H1 (cell line): ENCODE measurements around the gene NSFL1C. TPM values are rescaled to one million over a fixed set of nuclear protein-coding genes. Genes with fewer than 3 reads are reported as not detected.

Experiments used
- BACH1 ChIP-seq: IDR thresholded peaks from 2 replicates; pipeline ENCODE4 v1.6.1; 2012; ENCODE audit warnings: low read length, improper control_type of control experiment
- polyA plus RNA-seq, 7 experiments: library from polyadenylated mRNA; depleted of rRNA in 3 of 7; stranded (reverse) in 5 of 7; unstranded in 2 of 7; fragments of >200 nt in 5 of 7; fragments of 200-250 nt in 2 of 7; gene quantifications; 1 replicate in 5 of 7; 2 replicates in 1 of 7; 4 replicates in 1 of 7; pipeline versions ENCODE4 v1.2.1 to v1.2.3, GENCODE V29; 2011 to 2013; ENCODE audit warnings: missing spikeins in 2 of 7, mixed read lengths in 2 of 7
- total RNA-seq: library from RNA; stranded (reverse); fragmentation: NEBNext Ultra II Directional; extraction: Animal tissue kit (Norgen Biotek cat#: 25700); gene quantifications from 2 replicates; pipeline ENCODE4 v1.2.1, GENCODE V29; 2021
- TF ChIP-seq, protein P1 (sequence below): IDR thresholded peaks from 2 replicates; pipeline ENCODE4 v1.6.1; 2012; ENCODE audit warnings: inconsistent platforms

Gene NSFL1C
- total and polyA plus RNA-seq, 2 of the 8 experiments (the other 6 are each of a cell fraction or from before 2014, with no cell fraction given) = 21.6 to 98.0 TPM

GRCh38 chr20:1442304-1442703 lies 24.3 kb downstream of the NSFL1C start (continued):
- no peak for TF ChIP-seq BACH1
- TF ChIP-seq, protein P1, sequence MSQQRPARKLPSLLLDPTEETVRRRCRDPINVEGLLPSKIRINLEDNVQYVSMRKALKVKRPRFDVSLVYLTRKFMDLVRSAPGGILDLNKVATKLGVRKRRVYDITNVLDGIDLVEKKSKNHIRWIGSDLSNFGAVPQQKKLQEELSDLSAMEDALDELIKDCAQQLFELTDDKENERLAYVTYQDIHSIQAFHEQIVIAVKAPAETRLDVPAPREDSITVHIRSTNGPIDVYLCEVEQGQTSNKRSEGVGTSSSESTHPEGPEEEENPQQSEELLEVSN = no peak
- TF ChIP-seq, all 59 proteins: peak for 0
